HCT116 (cell line): ENCODE results near the gene RPL38. TPM values are rescaled to one million over a fixed set of nuclear protein-coding genes. Genes with fewer than 3 reads are reported as not detected.

ENCODE experiments used
- ATAC-seq: fragments of 200-7000 bp; cut with Tn5 transposase; 2 replicates; pipeline ENCODE4 v1.9.1; 2020; ENCODE audit warnings: mild to moderate bottlenecking, moderate library complexity
- BruUV-seq: library from RNA; stranded (reverse); fragments of 400-500 nt; replicated peaks from 2 replicates; lab custom pipeline; 2021; lab: Mats Ljungman, UMichigan
- CTCF ChIA-PET: fragments of 300-600 bp; sonication (Branson Sonifier 250); formaldehyde crosslinking; loops from one replicate; lab custom pipeline; 2021; ENCODE audit warnings: antibody characterized with exemption; lab: Charles Lee
- POLR2A ChIA-PET: fragments of 300-600, 350-600 bp; sonication (Branson Sonifier 250); formaldehyde crosslinking; loops from one replicate; lab custom pipeline; 2021; ENCODE audit warnings: antibody characterized with exemption; lab: Charles Lee
- RAD21 ChIA-PET, 2 experiments: fragments of 300-600 bp; sonication (Branson Sonifier 250); formaldehyde crosslinking; loops; one replicate each; lab custom pipeline; 2023; ENCODE audit warnings: low total read pairs in 2 of 2; ENCODE audit not compliant: uncharacterized antibody in 2 of 2, unreplicated experiment in 2 of 2, low non-redundant PET in 1 of 2; lab: Charles Lee
- DNase-seq: peaks from one replicate; pipeline ENCODE4 v3.0.0-alpha.2; 2010; ENCODE audit warnings: low read depth, low spot score
- H2AFZ ChIP-seq: fragments of 200-600 bp; shearing (Covaris generic), sonication (generic); 2 replicates; pipeline ENCODE4 v1.6.1; 2017; ENCODE audit warnings: low read depth, mixed run types, mixed read lengths, antibody characterized with exemption, low read length; ENCODE audit not compliant: poor library complexity, severe bottlenecking
- H3K27ac ChIP-seq: 2 replicates; pipeline ENCODE4 v1.5.1; 2012; ENCODE audit warnings: low read depth, low read length
- H3K27me3 ChIP-seq: fragments of 200-600 bp; sonication (generic); 2 replicates; pipeline ENCODE4 v1.6.1; 2016; ENCODE audit warnings: mixed run types, low read length, mixed read lengths; ENCODE audit not compliant: insufficient read depth
- H3K36me3 ChIP-seq, 2 experiments: fragments of 200-500 bp in 1 of 2; fragments of 200-600 bp in 1 of 2; sonication (Bioruptor generic) in 1 of 2; sonication (generic) in 1 of 2; 2 replicates each; pipeline versions ENCODE4 v1.5.1 to v1.6.1; 2014 to 2016; ENCODE audit warnings: low read length in 2 of 2, inconsistent platforms in 1 of 2, mixed read lengths in 1 of 2, mixed run types in 1 of 2; ENCODE audit not compliant: insufficient read depth in 2 of 2, control insufficient read depth in 1 of 2
- H3K4me1 ChIP-seq, 2 experiments: fragments of 200-600 bp in 1 of 2; sonication (generic) in 1 of 2; 2 replicates each; pipeline versions ENCODE4 v1.5.1 to v1.6.1; 2012 to 2017; ENCODE audit warnings: low read length in 2 of 2, inconsistent platforms in 1 of 2, mild to moderate bottlenecking in 1 of 2, mixed read lengths in 1 of 2, mixed run types in 1 of 2, moderate library complexity in 1 of 2; ENCODE audit not compliant: insufficient read depth in 2 of 2, control insufficient read depth in 1 of 2
- H3K4me2 ChIP-seq: fragments of 200-600 bp; sonication (generic); 2 replicates; pipeline ENCODE4 v1.6.1; 2017; ENCODE audit warnings: mixed run types, low read length, mixed read lengths
- H3K4me3 ChIP-seq, 2 experiments: fragments of 200-600 bp in 1 of 2; sonication (generic) in 1 of 2; replicated peaks in 1 of 2; 2 replicates each; pipeline ENCODE4 v1.5.1; 2011 to 2016; ENCODE audit warnings: low read length in 2 of 2, control low read depth in 1 of 2, low read depth in 1 of 2, mild to moderate bottlenecking in 1 of 2, mixed read lengths in 1 of 2, mixed run types in 1 of 2
- H3K79me2 ChIP-seq: fragments of 200-600 bp; sonication (generic); 2 replicates; pipeline ENCODE4 v1.6.1; 2017; ENCODE audit warnings: mild to moderate bottlenecking, mixed run types, low read length, moderate library complexity, mixed read lengths; ENCODE audit not compliant: insufficient read depth
- H3K9ac ChIP-seq: fragments of 200-600 bp; sonication (generic); 2 replicates; pipeline ENCODE4 v1.6.1; 2016; ENCODE audit warnings: low read length, mixed read lengths
- H3K9me2 ChIP-seq: fragments of 200-600 bp; sonication (generic), shearing (Covaris generic); 2 replicates; pipeline ENCODE4 v1.6.1; 2017; ENCODE audit warnings: mixed run types, mild to moderate bottlenecking, moderate library complexity; ENCODE audit not compliant: insufficient read depth
- H3K9me3 ChIP-seq, 2 experiments: fragments of 200-500 bp in 1 of 2; fragments of 200-600 bp in 1 of 2; sonication (Bioruptor generic) in 1 of 2; sonication (generic) in 1 of 2; 2 replicates each; pipeline ENCODE4 v1.6.1; 2014 to 2017; ENCODE audit warnings: low read length in 2 of 2, mixed read lengths in 2 of 2, inconsistent platforms in 1 of 2, low read depth in 1 of 2, mild to moderate bottlenecking in 1 of 2, mixed run types in 1 of 2, moderate library complexity in 1 of 2; ENCODE audit not compliant: control insufficient read depth in 1 of 2, insufficient read depth in 1 of 2
- H4K20me1 ChIP-seq: fragments of 200-600 bp; sonication (generic), shearing (Covaris generic); 2 replicates; pipeline ENCODE4 v1.6.1; 2017; ENCODE audit warnings: mixed run types, mild to moderate bottlenecking, moderate library complexity; ENCODE audit not compliant: insufficient read depth
- ATF3 ChIP-seq: IDR thresholded peaks from 2 replicates; pipeline ENCODE4 v1.6.1; 2012
- CBX3 ChIP-seq: IDR thresholded peaks from 2 replicates; pipeline ENCODE4 v1.6.1; 2012; ENCODE audit warnings: low read depth
- CEBPB ChIP-seq: IDR thresholded peaks from 2 replicates; pipeline ENCODE4 v1.6.1; 2012; ENCODE audit warnings: low read depth
- CTCF ChIP-seq, 3 experiments: fragments of 200-600 bp in 1 of 3; sonication (generic) in 1 of 3; IDR thresholded peaks in 2 of 3; conservative IDR thresholded peaks in 1 of 3; 2 replicates each; pipeline ENCODE4 v1.5.1; 2012 to 2017; ENCODE audit warnings: low read depth in 2 of 3, low read length in 2 of 3, antibody characterized with exemption in 1 of 3, borderline replicate concordance in 1 of 3, control low read depth in 1 of 3, mild to moderate bottlenecking in 1 of 3, mixed read lengths in 1 of 3, mixed run types in 1 of 3, moderate library complexity in 1 of 3; ENCODE audit not compliant: insufficient read depth in 1 of 3
- EGR1 ChIP-seq: IDR thresholded peaks from 2 replicates; pipeline ENCODE4 v1.6.1; 2012; ENCODE audit warnings: low read depth
- EZH2 ChIP-seq: fragments of 200-600 bp; sonication (generic); IDR thresholded peaks from 2 replicates; pipeline ENCODE4 v1.6.1; 2017; ENCODE audit warnings: antibody characterized with exemption, mixed run types
- FOSL1 ChIP-seq: IDR thresholded peaks from 2 replicates; pipeline ENCODE4 v1.6.1; 2012; ENCODE audit warnings: low read depth
- POLR2AphosphoS5 ChIP-seq: IDR thresholded peaks from 2 replicates; pipeline ENCODE4 v1.6.1; 2011; ENCODE audit warnings: mild to moderate bottlenecking, low read depth, low read length, moderate library complexity
- RAD21 ChIP-seq: IDR thresholded peaks from 2 replicates; pipeline ENCODE4 v1.6.1; 2012; ENCODE audit warnings: low read depth, mild to moderate bottlenecking
- SIN3A ChIP-seq: IDR thresholded peaks from 2 replicates; pipeline ENCODE4 v1.6.1; 2012; ENCODE audit warnings: low read depth
- SP1 ChIP-seq: IDR thresholded peaks from 2 replicates; pipeline ENCODE4 v1.6.1; 2012; ENCODE audit warnings: low read depth
- SRF ChIP-seq: IDR thresholded peaks from 2 replicates; pipeline ENCODE4 v1.6.1; 2012; ENCODE audit warnings: low read depth
- TCF7L2 ChIP-seq: IDR thresholded peaks from 2 replicates; pipeline ENCODE4 v1.7.0; 2011; ENCODE audit warnings: borderline replicate concordance, inconsistent platforms; ENCODE audit not compliant: insufficient read depth, insufficient read length; ENCODE audit errors: extremely low read depth
- YY1 ChIP-seq: IDR thresholded peaks from 2 replicates; pipeline ENCODE4 v1.6.1; 2011; ENCODE audit warnings: low read length, low read depth, moderate library complexity, mild to moderate bottlenecking; ENCODE audit not compliant: insufficient replicate concordance; ENCODE audit errors: extremely low read depth
- ZNF274 ChIP-seq: fragments of 200-500 bp; sonication (Bioruptor generic); IDR thresholded peaks from 2 replicates; pipeline ENCODE4 v1.6.1; 2014; ENCODE audit warnings: mild to moderate bottlenecking, low read depth, low read length, inconsistent platforms
- intact Hi-C: fragments of 100-400 bp; cut with micrococcal nuclease; formaldehyde crosslinking; loops from 2 replicates; pipeline ENCODE4 v1.10.0; 2022
- total RNA-seq: library from RNA; stranded (reverse); gene quantifications from one replicate; pipeline ENCODE4 v1.2.1, GENCODE V29; 2021; ENCODE audit not compliant: unreplicated experiment
- TF ChIP-seq, protein P1 (sequence below): IDR thresholded peaks from 2 replicates; pipeline ENCODE4 v1.6.1; 2011; ENCODE audit warnings: mild to moderate bottlenecking, low read length, moderate library complexity; ENCODE audit not compliant: insufficient replicate concordance; ENCODE audit errors: extremely low read depth

The RPL38 gene
- total RNA-seq, 1 experiment from 2014 or later, result 1,628 TPM

- no peak overlapping the region for H2AFZ ChIP-seq
- H3K4me1 ChIP-seq, result no peaks in the 10 kb centered on the region
- H3K4me2 ChIP-seq, result no peak overlapping the region
- ATAC-seq, result no peak
- CTCF ChIA-PET, result interaction anchor here (5.6 kb wide), 1 partner anchor 13 kb away, joined by 55 read pairs; no protein-coding TSS in a partner anchor
- DNase-seq, result no peak
- TF ChIP-seq EGR1 (no peak), SRF (no peak), POLR2AphosphoS5 (no peak), SP1 (no peak), CBX3 (no peak), YY1 (no peak), CEBPB (no peak), EZH2 (no peak), FOSL1 (no peak), SIN3A (no peak), ZNF274 (no peak), TCF7L2 (no peak), CTCF (IDR thresholded peaks at IDR 0.05 in 2 of 3, conservative IDR thresholded peaks at IDR 0.05 in 1 of 3; ENCODE audit: borderline replicate concordance in 1 of 3, insufficient read depth in 1 of 3, low read depth in 2 of 3, low read length in 2 of 3) (no peak), RAD21 (no peak), ATF3 (no peak)
- TF ChIP-seq, protein P1, sequence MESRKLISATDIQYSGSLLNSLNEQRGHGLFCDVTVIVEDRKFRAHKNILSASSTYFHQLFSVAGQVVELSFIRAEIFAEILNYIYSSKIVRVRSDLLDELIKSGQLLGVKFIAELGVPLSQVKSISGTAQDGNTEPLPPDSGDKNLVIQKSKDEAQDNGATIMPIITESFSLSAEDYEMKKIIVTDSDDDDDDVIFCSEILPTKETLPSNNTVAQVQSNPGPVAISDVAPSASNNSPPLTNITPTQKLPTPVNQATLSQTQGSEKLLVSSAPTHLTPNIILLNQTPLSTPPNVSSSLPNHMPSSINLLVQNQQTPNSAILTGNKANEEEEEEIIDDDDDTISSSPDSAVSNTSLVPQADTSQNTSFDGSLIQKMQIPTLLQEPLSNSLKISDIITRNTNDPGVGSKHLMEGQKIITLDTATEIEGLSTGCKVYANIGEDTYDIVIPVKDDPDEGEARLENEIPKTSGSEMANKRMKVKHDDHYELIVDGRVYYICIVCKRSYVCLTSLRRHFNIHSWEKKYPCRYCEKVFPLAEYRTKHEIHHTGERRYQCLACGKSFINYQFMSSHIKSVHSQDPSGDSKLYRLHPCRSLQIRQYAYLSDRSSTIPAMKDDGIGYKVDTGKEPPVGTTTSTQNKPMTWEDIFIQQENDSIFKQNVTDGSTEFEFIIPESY, result no peak
- no TSS peak for BruUV-seq
- no peaks in the 10 kb centered on the region for H3K9me3 ChIP-seq
- H3K79me2 ChIP-seq, result no peaks in the 10 kb centered on the region
- no peak overlapping the region for H3K4me3 ChIP-seq
- intact Hi-C loops, result no loop called here
- H3K9ac ChIP-seq, result no peak overlapping the region
- POLR2A ChIA-PET, result no interaction called here
- no peaks in the 10 kb centered on the region for H3K9me2 ChIP-seq
- H4K20me1 ChIP-seq, result no peaks in the 10 kb centered on the region
- H3K27ac ChIP-seq, result no peak overlapping the region
- peaks cover 4% of the 10 kb centered on the region; the same call in 1 of the 2 replicates for H3K27me3 ChIP-seq
- H3K36me3 ChIP-seq, result no peaks in the 10 kb centered on the region
- RAD21 ChIA-PET, result no interaction called here
Measured at GRCh38 chr17:74186498-74186897, 17.0 kb upstream of the RPL38 start.
